SHP77 treated with DMSO at 0.1 percent for 48 hours (cell line): ENCODE results near the gene TMEM183A.

Experiments used
- DNase-seq: peaks from one replicate; lab custom pipeline; 2025; lab: John Stamatoyannopoulos, UW

TMEM183A gene

GRCh38 chr1:203045821-203046594 lies 38.8 kb downstream of the TMEM183A start:
- no peak for DNase-seq

- no peak for DNase-seq
Observed at GRCh38 chr1:203046984-203047630, 39.9 kb downstream of the TMEM183A start.

GRCh38 chr1:203048086-203048485 lies 40.9 kb downstream of the TMEM183A start:
- no peak for DNase-seq

- DNase-seq, result no peak
Observed at GRCh38 chr1:203048555-203049051, 41.4 kb downstream of the TMEM183A start.

GRCh38 chr1:203049077-203049476 lies 41.9 kb downstream of the TMEM183A start:
- DNase-seq, result no peak

- DNase-seq, result no peak
Observed at GRCh38 chr1:203049576-203050180, 42.5 kb downstream of the TMEM183A start.

- DNase-seq, result no peak
Observed at GRCh38 chr1:203050826-203051225, 43.7 kb downstream of the TMEM183A start.

- peak; percentile 57 for DNase-seq
Observed at GRCh38 chr1:203051841-203052324, 44.7 kb downstream of the TMEM183A start.

- peak; percentile 5 for DNase-seq
Observed at GRCh38 chr1:203052601-203053000, 45.4 kb downstream of the TMEM183A start.

GRCh38 chr1:203054184-203054583 lies 47.0 kb downstream of the TMEM183A start:
- no peak for DNase-seq

- no peak for DNase-seq
Observed at GRCh38 chr1:203054642-203055041, 47.5 kb downstream of the TMEM183A start.

- no peak for DNase-seq
Observed at GRCh38 chr1:203055161-203055799, 48.1 kb downstream of the TMEM183A start.

GRCh38 chr1:203056012-203056411 lies 48.8 kb downstream of the TMEM183A start:
- no peak for DNase-seq

- DNase-seq, result no peak
Observed at GRCh38 chr1:203056516-203056915, 49.3 kb downstream of the TMEM183A start.

GRCh38 chr1:203057911-203058675 lies 50.9 kb downstream of the TMEM183A start:
- DNase-seq, result no peak

GRCh38 chr1:203058676-203058935 lies 51.4 kb downstream of the TMEM183A start:
- DNase-seq, result no peak

GRCh38 chr1:203059485-203059884 lies 52.3 kb downstream of the TMEM183A start:
- no peak for DNase-seq

- DNase-seq, result no peak
Observed at GRCh38 chr1:203060115-203060514, 52.9 kb downstream of the TMEM183A start.

GRCh38 chr1:203063287-203063686 lies 56.1 kb downstream of the TMEM183A start:
- DNase-seq, result no peak

GRCh38 chr1:203065191-203065590 lies 58.0 kb downstream of the TMEM183A start:
- no peak for DNase-seq

- DNase-seq, result no peak
Observed at GRCh38 chr1:203065986-203066385, 58.8 kb downstream of the TMEM183A start.

- DNase-seq, result no peak
Observed at GRCh38 chr1:203066965-203067364, 59.8 kb downstream of the TMEM183A start.
